ENCODE measurements around the gene SSX2IP.

DNA sequence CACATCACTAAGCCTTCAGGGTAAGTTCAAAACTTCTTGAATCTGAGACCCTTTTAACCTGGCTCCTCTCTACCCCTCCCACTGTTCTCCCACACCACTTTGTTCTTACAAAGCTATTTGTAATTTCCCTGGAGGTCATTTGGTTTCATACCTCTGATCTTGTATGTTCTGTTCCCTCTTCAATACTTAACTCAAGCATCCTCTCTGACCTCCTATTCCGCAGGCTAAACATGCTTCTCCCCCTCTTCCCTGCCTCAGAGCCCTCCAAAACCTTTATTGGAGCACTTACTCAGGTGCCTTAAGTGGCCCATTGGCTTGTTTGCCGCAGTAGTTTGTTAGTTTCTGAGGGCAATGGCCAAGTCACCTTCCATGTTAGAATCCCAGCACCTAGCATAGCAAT, 54.8 kb downstream of the SSX2IP start:
- no peak for TF ChIP-seq POLR2A (IDR thresholded peaks at IDR 0.05; ENCODE audit: low read depth)
- no peak for TF ChIP-seq POLR2AphosphoS5 (IDR thresholded peaks at IDR 0.05)
- TF ChIP-seq CTCF (IDR thresholded peaks at IDR 0.05): no peak

Data from esophagus muscularis mucosa (tissue), 3 donors.